ENCODE data around the gene PTBP3. TPM values are rescaled to one million over a fixed set of nuclear protein-coding genes. Genes with fewer than 3 reads are reported as not detected.

The PTBP3 gene
- total and polyA plus RNA-seq, 2 of the 13 experiments (the other 11 are each of a cell fraction or from before 2014, with no cell fraction given) = 52.8 to 61.1 TPM

DNA sequence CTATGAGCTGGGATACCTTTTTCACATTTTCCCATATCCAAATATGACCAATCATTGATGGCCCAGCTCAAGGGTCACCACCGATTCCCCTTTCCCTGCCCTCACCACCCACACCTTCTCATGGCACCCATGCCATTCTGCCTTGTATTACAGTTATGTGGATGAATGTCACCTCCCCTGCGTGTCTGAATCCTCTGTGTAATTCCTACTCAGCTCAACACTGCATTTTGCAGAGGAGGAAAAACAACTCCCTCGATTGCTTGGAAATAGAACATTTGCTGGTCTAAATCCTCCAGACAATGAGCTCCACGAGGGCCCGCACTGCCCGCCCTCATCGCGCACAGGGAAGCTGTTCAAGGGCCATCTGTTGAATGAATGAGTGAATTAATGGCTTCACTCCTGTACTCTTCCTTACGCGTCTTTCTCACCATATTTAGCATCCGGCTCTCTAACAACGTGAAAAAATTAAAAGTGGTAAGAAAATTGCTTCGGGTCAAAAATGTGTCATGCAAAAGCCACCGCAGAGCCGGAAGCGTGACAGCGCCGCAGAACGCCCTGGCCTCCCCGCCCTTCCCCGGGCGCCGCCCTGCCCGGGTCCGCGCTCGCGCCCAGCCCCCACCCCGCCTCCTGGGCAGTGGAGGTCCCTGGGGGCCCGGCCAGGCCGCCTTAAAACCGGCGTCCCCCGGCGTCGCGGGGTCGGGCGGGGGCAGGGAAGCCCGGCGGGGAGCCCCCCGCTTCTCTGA lies 159.0 kb downstream of the PTBP3 start (continued):
- TF ChIP-seq, protein P1, sequence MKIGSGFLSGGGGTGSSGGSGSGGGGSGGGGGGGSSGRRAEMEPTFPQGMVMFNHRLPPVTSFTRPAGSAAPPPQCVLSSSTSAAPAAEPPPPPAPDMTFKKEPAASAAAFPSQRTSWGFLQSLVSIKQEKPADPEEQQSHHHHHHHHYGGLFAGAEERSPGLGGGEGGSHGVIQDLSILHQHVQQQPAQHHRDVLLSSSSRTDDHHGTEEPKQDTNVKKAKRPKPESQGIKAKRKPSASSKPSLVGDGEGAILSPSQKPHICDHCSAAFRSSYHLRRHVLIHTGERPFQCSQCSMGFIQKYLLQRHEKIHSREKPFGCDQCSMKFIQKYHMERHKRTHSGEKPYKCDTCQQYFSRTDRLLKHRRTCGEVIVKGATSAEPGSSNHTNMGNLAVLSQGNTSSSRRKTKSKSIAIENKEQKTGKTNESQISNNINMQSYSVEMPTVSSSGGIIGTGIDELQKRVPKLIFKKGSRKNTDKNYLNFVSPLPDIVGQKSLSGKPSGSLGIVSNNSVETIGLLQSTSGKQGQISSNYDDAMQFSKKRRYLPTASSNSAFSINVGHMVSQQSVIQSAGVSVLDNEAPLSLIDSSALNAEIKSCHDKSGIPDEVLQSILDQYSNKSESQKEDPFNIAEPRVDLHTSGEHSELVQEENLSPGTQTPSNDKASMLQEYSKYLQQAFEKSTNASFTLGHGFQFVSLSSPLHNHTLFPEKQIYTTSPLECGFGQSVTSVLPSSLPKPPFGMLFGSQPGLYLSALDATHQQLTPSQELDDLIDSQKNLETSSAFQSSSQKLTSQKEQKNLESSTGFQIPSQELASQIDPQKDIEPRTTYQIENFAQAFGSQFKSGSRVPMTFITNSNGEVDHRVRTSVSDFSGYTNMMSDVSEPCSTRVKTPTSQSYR (CRISPR knock-in tag; IDR thresholded peaks at IDR 0.05; ENCODE audit: borderline replicate concordance) = peak; percentile 65
- TF ChIP-seq YEATS2 (CRISPR knock-in tag; IDR thresholded peaks at IDR 0.05; ENCODE audit: borderline replicate concordance) (0 out of 2 replicates have a peak, but pooled peaks have one; percentile 21), PHF21A (CRISPR knock-in tag; IDR thresholded peaks at IDR 0.05) (0 out of 2 replicates have a peak, but pooled peaks have one; percentile 1), SP1 (IDR thresholded peaks at IDR 0.05) (no peak), SP1 (CRISPR knock-in tag; IDR thresholded peaks at IDR 0.05) (0 out of 2 replicates have a peak, but pooled peaks have one; percentile 10), ZNF552 (CRISPR knock-in tag; IDR thresholded peaks at IDR 0.05; ENCODE audit: borderline replicate concordance) (no peak), ZNF547 (CRISPR knock-in tag; IDR thresholded peaks at IDR 0.05) (0 out of 2 replicates have a peak, but pooled peaks have one; percentile 16), RFXAP (CRISPR knock-in tag; IDR thresholded peaks at IDR 0.05; ENCODE audit: borderline replicate concordance) (0 out of 2 replicates have a peak, but pooled peaks have one; percentile 19), POLR2AphosphoS2 (IDR thresholded peaks at IDR 0.05; ENCODE audit: low read depth, low read length) (no peak), GLI4 (CRISPR knock-in tag; IDR thresholded peaks at IDR 0.05; ENCODE audit: borderline replicate concordance) (0 out of 2 replicates have a peak, but pooled peaks have one; percentile 68), ZNF598 (CRISPR knock-in tag; IDR thresholded peaks at IDR 0.05; ENCODE audit: borderline replicate concordance) (0 out of 2 replicates have a peak, but pooled peaks have one; percentile 42), ZNF274 (CRISPR knock-in tag; IDR thresholded peaks at IDR 0.05) (0 out of 2 replicates have a peak, but pooled peaks have one; percentile 7), RFX1 (IDR thresholded peaks at IDR 0.05) (no peak), MAZ (IDR thresholded peaks at IDR 0.05; ENCODE audit: borderline replicate concordance, low read depth, low read length) (0 out of 2 replicates have a peak, but pooled peaks have one; percentile 10), MAZ (CRISPR knock-in tag; IDR thresholded peaks at IDR 0.05; ENCODE audit: low read depth) (no peak), ZNF629 (CRISPR knock-in tag; conservative IDR thresholded peaks at IDR 0.05) (no peak), YEATS4 (CRISPR knock-in tag; IDR thresholded peaks at IDR 0.05; ENCODE audit: borderline replicate concordance) (0 out of 2 replicates have a peak, but pooled peaks have one; percentile 53), ZNF44 (CRISPR knock-in tag; IDR thresholded peaks at IDR 0.05) (peak; percentile 78; the same call in 1 of the 2 replicates), NR2F6 (IDR thresholded peaks at IDR 0.05) (no peak), NR2F6 (CRISPR knock-in tag; IDR thresholded peaks at IDR 0.05) (peak; percentile 23; the same call in 1 of the 2 replicates)
- TF ChIP-seq, protein P2, sequence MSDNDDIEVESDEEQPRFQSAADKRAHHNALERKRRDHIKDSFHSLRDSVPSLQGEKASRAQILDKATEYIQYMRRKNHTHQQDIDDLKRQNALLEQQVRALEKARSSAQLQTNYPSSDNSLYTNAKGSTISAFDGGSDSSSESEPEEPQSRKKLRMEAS (IDR thresholded peaks at IDR 0.05) = 0 out of 2 replicates have a peak, but pooled peaks have one; percentile 13
- TF ChIP-seq, protein P3, sequence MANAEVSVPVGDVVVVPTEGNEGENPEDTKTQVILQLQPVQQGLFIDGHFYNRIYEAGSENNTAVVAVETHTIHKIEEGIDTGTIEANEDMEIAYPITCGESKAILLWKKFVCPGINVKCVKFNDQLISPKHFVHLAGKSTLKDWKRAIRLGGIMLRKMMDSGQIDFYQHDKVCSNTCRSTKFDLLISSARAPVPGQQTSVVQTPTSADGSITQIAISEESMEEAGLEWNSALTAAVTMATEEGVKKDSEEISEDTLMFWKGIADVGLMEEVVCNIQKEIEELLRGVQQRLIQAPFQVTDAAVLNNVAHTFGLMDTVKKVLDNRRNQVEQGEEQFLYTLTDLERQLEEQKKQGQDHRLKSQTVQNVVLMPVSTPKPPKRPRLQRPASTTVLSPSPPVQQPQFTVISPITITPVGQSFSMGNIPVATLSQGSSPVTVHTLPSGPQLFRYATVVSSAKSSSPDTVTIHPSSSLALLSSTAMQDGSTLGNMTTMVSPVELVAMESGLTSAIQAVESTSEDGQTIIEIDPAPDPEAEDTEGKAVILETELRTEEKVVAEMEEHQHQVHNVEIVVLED (CRISPR knock-in tag; IDR thresholded peaks at IDR 0.05; ENCODE audit: borderline replicate concordance) = peak; percentile 52; the same call in 1 of the 2 replicates
- TF ChIP-seq, protein P4, sequence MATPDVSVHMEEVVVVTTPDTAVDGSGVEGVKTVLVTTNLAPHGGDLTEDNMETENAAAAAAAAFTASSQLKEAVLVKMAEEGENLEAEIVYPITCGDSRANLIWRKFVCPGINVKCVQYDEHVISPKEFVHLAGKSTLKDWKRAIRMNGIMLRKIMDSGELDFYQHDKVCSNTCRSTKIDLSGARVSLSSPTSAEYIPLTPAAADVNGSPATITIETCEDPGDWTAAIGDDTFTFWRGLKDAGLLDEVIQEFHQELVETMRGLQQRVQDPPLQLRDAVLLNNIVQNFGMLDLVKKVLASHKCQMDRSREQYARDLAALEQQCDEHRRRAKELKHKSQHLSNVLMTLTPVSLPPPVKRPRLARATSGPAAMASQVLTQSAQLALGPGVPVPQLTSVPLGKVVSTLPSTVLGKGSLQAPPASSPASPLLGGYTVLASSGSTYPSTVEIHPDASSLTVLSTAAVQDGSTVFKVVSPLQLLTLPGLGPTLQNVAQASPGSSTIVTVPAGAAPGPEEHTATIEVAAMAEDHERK (CRISPR knock-in tag; IDR thresholded peaks at IDR 0.05; ENCODE audit: low read depth) = no peak
